PC-3 (cell line): ENCODE data around the gene CXXC1. TPM values are rescaled to one million over a fixed set of nuclear protein-coding genes. Genes with fewer than 3 reads are reported as not detected.

Source experiments
- ATAC-seq: fragments of 200-7000 bp; cut with Tn5 transposase; 2 replicates; pipeline ENCODE4 v1.9.1; 2020; ENCODE audit warnings: mild to moderate bottlenecking, moderate library complexity
- BruUV-seq: library from RNA; stranded (reverse); fragments of 400-500 nt; replicated peaks from 2 replicates; lab custom pipeline; 2021; lab: Mats Ljungman, UMichigan
- CTCF ChIA-PET: fragments of 300-600 bp; sonication (Branson Sonifier 250); formaldehyde crosslinking; loops from one replicate; lab custom pipeline; 2022; ENCODE audit warnings: antibody characterized with exemption; lab: Charles Lee
- POLR2A ChIA-PET: fragments of 300-600 bp; sonication (Branson Sonifier 250); formaldehyde crosslinking; loops from one replicate; lab custom pipeline; 2022; ENCODE audit warnings: antibody characterized with exemption; ENCODE audit not compliant: unreplicated experiment; lab: Charles Lee
- DNase-seq: peaks from one replicate; pipeline ENCODE4 v3.0.0-alpha.2; 2015
- H2AFZ ChIP-seq: fragments of 300-600 bp; sonication (generic); 2 replicates; pipeline ENCODE4 v1.6.0; 2016; ENCODE audit warnings: antibody characterized with exemption, low read length
- H3F3A ChIP-seq: fragments of 300-600 bp; sonication (generic); one replicate; pipeline ENCODE4 v1.6.0; 2017; ENCODE audit warnings: antibody characterized with exemption, low read length, control low read depth, mild to moderate bottlenecking; ENCODE audit not compliant: unreplicated experiment
- H3K27ac ChIP-seq: fragments of 300-600 bp; sonication (generic); 2 replicates; pipeline ENCODE4 v1.5.1; 2016; ENCODE audit warnings: mild to moderate bottlenecking, low read length
- H3K27me3 ChIP-seq: fragments of 300-600 bp; sonication (generic); 2 replicates; pipeline ENCODE4 v1.6.1; 2016; ENCODE audit warnings: low read length, mixed read lengths
- H3K36me3 ChIP-seq: fragments of 300-600 bp; sonication (generic); 2 replicates; pipeline ENCODE4 v1.6.1; 2016; ENCODE audit warnings: low read depth, mixed run types, low read length, mixed read lengths
- H3K4me1 ChIP-seq: fragments of 300-600 bp; sonication (generic); 2 replicates; pipeline ENCODE4 v1.5.1; 2016; ENCODE audit warnings: low read length; ENCODE audit not compliant: insufficient read depth
- H3K4me2 ChIP-seq: fragments of 300-600 bp; sonication (generic); 2 replicates; pipeline ENCODE4 v1.6.0; 2016; ENCODE audit warnings: low read length
- H3K4me3 ChIP-seq: fragments of 300-600 bp; sonication (generic); 2 replicates; pipeline ENCODE4 v1.5.1; 2016; ENCODE audit warnings: mild to moderate bottlenecking, low read length, mixed read lengths
- H3K79me2 ChIP-seq: fragments of 300-600 bp; sonication (generic); 2 replicates; pipeline ENCODE4 v1.6.1; 2017; ENCODE audit warnings: low read length, mixed read lengths
- H3K9ac ChIP-seq: fragments of 300-600 bp; sonication (generic); 2 replicates; pipeline ENCODE4 v1.6.0; 2016; ENCODE audit warnings: mild to moderate bottlenecking, low read length
- H3K9me2 ChIP-seq: fragments of 300-600 bp; sonication (generic); replicated peaks from 2 replicates; pipeline ENCODE4 v1.6.1; 2016; ENCODE audit warnings: mixed run types, low read length, mixed read lengths
- H3K9me3 ChIP-seq: fragments of 300-600 bp; sonication (generic); 2 replicates; pipeline ENCODE4 v1.6.1; 2016; ENCODE audit warnings: low read length, mixed read lengths
- H4K20me1 ChIP-seq: fragments of 300-600 bp; sonication (generic); 2 replicates; pipeline ENCODE4 v1.6.1; 2016; ENCODE audit warnings: low read length, mixed read lengths
- CTCF ChIP-seq: fragments of 300-600 bp; sonication (generic); conservative IDR thresholded peaks from 2 replicates; pipeline ENCODE4 v1.5.1; 2017; ENCODE audit warnings: antibody characterized with exemption, low read depth, mild to moderate bottlenecking, low read length
- EZH2 ChIP-seq: fragments of 300-600 bp; sonication (generic); IDR thresholded peaks from one replicate; pipeline ENCODE4 v1.6.1; 2017; ENCODE audit warnings: antibody characterized with exemption, mild to moderate bottlenecking, low read length; ENCODE audit not compliant: unreplicated experiment
- EZH2phosphoT487 ChIP-seq: fragments of 300-600 bp; sonication (generic); IDR thresholded peaks from 2 replicates; pipeline ENCODE4 v1.6.1; 2018; ENCODE audit warnings: mild to moderate bottlenecking, antibody characterized with exemption, low read length, borderline replicate concordance
- intact Hi-C: fragments of 100-400 bp; cut with micrococcal nuclease; formaldehyde crosslinking; loops from 2 replicates; pipeline ENCODE4 v1.9.0; 2023
- total RNA-seq: library from RNA; depleted of rRNA; stranded (reverse); fragments of >200 nt; gene quantifications from 2 replicates; pipeline ENCODE4 v1.2.3, GENCODE V29; 2014

The CXXC1 gene
- total RNA-seq, 1 experiment from 2014 or later, result 25.4 TPM

DNA sequence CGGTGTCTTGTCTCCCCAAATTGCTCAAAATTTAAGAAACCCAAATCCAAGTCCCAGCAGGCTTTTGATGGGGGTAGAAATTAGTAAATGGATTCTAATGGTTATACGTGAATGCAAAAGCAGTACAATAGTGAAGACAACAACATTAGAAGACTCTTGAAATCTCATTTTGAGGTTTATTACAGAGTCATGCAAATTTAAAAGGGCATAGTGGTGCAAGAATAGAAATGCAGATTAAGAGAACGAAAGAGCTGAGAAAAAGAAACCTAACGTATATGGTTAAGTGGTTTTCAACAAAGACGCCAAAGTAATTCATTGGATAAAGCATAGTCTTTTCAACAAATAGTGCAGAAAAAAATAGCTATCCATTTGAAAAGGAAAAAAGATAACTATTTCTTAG, 33.2 kb upstream of the CXXC1 start:
- ChIA-PET CTCF (no interaction called here), POLR2A (interaction anchor here (0.6 kb wide), 1 partner anchor 190 kb away, joined by 3 read pairs; no protein-coding TSS in a partner anchor)
- no peaks in the 10 kb centered on the region for H3K9me2 ChIP-seq
- no peaks in the 10 kb centered on the region for H4K20me1 ChIP-seq
- no peak overlapping the region for H3K27ac ChIP-seq
- H3K36me3 ChIP-seq, result no peaks in the 10 kb centered on the region
- H3K4me3 ChIP-seq, result no peak overlapping the region
- BruUV-seq, result no TSS peak
- no peaks in the 10 kb centered on the region for H3K4me1 ChIP-seq
- H3K9ac ChIP-seq, result no peak overlapping the region
- H3K27me3 ChIP-seq, result 0 out of 2 replicates have a peak, but pooled peaks cover 4% of the 10 kb centered on the region
- H3K4me2 ChIP-seq, result no peak overlapping the region
- no peaks in the 10 kb centered on the region for H3K9me3 ChIP-seq
- TF ChIP-seq EZH2, result no peak
- no peak for TF ChIP-seq EZH2phosphoT487
- no peak for TF ChIP-seq CTCF
- ATAC-seq, result no peak
- H2AFZ ChIP-seq, result no peak overlapping the region
- no peaks in the 10 kb centered on the region for H3F3A ChIP-seq
- DNase-seq, result no peak
- intact Hi-C loops, result no loop called here
- no peaks in the 10 kb centered on the region for H3K79me2 ChIP-seq

- Histone ChIP-seq H3K4me1 (no peaks in the 10 kb centered on the region), H3K4me3 (no peak overlapping the region), H3K4me2 (no peak overlapping the region), H3K9me3 (no peaks in the 10 kb centered on the region), H3K27me3 (no peaks in the 10 kb centered on the region), H3F3A (no peaks in the 10 kb centered on the region), H2AFZ (no peak overlapping the region), H3K79me2 (no peaks in the 10 kb centered on the region), H3K27ac (no peak overlapping the region), H3K36me3 (no peaks in the 10 kb centered on the region), H3K9me2 (no peaks in the 10 kb centered on the region), H4K20me1 (no peaks in the 10 kb centered on the region), H3K9ac (no peak overlapping the region)
- ChIA-PET POLR2A (no interaction called here), CTCF (no interaction called here)
- intact Hi-C loops, result no loop called here
- ATAC-seq, result no peak
- no peak for DNase-seq
- TF ChIP-seq EZH2 (no peak), EZH2phosphoT487 (no peak), CTCF (no peak)
- no TSS peak for BruUV-seq
Measured at GRCh38 chr18:50315100-50315871, 27.8 kb upstream of the CXXC1 start.

GRCh38 chr18:50313873-50314460, 26.5 kb upstream of the CXXC1 start:
- H3K9me3 ChIP-seq, result no peaks in the 10 kb centered on the region
- H3K4me3 ChIP-seq, result no peak overlapping the region
- no peaks in the 10 kb centered on the region for H3F3A ChIP-seq
- no peaks in the 10 kb centered on the region for H3K9me2 ChIP-seq
- no TSS peak for BruUV-seq
- H3K9ac ChIP-seq, result no peak overlapping the region
- DNase-seq, result no peak
- H2AFZ ChIP-seq, result no peak overlapping the region
- H3K27me3 ChIP-seq, result no peaks in the 10 kb centered on the region
- H3K4me1 ChIP-seq, result no peaks in the 10 kb centered on the region
- no peak overlapping the region for H3K4me2 ChIP-seq
- no peaks in the 10 kb centered on the region for H3K36me3 ChIP-seq
- POLR2A ChIA-PET, result no interaction called here
- CTCF ChIA-PET, result no interaction called here
- H4K20me1 ChIP-seq, result no peaks in the 10 kb centered on the region
- no peak overlapping the region for H3K27ac ChIP-seq
- ATAC-seq, result no peak
- no peaks in the 10 kb centered on the region for H3K79me2 ChIP-seq
- no peak for TF ChIP-seq EZH2phosphoT487
- no peak for TF ChIP-seq CTCF
- TF ChIP-seq EZH2, result no peak
- intact Hi-C loops, result no loop called here
